ENCODE measurements around the gene IFIT1B.

GRCh38 chr10:89371987-89372386, 5.9 kb upstream of the IFIT1B start:
- TF ChIP-seq, protein P1, sequence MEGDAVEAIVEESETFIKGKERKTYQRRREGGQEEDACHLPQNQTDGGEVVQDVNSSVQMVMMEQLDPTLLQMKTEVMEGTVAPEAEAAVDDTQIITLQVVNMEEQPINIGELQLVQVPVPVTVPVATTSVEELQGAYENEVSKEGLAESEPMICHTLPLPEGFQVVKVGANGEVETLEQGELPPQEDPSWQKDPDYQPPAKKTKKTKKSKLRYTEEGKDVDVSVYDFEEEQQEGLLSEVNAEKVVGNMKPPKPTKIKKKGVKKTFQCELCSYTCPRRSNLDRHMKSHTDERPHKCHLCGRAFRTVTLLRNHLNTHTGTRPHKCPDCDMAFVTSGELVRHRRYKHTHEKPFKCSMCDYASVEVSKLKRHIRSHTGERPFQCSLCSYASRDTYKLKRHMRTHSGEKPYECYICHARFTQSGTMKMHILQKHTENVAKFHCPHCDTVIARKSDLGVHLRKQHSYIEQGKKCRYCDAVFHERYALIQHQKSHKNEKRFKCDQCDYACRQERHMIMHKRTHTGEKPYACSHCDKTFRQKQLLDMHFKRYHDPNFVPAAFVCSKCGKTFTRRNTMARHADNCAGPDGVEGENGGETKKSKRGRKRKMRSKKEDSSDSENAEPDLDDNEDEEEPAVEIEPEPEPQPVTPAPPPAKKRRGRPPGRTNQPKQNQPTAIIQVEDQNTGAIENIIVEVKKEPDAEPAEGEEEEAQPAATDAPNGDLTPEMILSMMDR (IDR thresholded peaks at IDR 0.05; ENCODE audit: low read depth, low read length) = no peak
- no peak for TF ChIP-seq EZH2phosphoT487 (IDR thresholded peaks at IDR 0.05; ENCODE audit: low read depth)
